ENCODE measurements around the gene KCNAB3.

The KCNAB3 gene

DNA sequence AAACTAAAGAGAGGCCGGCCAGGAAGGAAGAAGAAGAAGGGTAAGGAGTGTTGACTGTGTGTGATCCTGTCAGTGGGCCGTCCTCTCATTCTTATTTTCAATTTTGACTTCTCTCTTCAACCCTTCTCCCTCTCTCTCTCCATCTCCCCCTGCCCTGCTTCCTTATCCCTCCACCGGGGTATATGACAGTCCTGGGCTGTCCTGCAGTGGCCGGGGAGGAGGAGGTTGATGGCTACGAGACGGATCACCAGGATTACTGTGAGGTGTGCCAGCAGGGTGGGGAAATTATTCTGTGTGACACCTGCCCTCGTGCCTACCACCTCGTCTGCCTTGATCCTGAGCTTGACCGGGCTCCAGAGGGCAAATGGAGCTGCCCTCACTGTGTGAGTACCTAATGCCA is 35.4 kb downstream of the KCNAB3 start:
- DNase-seq = no peak

GRCh38 chr17:7893187-7893880 is 36.3 kb downstream of the KCNAB3 start:
- DNase-seq = no peak

- DNase-seq = peak; percentile 25
Observed at GRCh38 chr17:7889166-7889955, 40.3 kb downstream of the KCNAB3 start.

DNA sequence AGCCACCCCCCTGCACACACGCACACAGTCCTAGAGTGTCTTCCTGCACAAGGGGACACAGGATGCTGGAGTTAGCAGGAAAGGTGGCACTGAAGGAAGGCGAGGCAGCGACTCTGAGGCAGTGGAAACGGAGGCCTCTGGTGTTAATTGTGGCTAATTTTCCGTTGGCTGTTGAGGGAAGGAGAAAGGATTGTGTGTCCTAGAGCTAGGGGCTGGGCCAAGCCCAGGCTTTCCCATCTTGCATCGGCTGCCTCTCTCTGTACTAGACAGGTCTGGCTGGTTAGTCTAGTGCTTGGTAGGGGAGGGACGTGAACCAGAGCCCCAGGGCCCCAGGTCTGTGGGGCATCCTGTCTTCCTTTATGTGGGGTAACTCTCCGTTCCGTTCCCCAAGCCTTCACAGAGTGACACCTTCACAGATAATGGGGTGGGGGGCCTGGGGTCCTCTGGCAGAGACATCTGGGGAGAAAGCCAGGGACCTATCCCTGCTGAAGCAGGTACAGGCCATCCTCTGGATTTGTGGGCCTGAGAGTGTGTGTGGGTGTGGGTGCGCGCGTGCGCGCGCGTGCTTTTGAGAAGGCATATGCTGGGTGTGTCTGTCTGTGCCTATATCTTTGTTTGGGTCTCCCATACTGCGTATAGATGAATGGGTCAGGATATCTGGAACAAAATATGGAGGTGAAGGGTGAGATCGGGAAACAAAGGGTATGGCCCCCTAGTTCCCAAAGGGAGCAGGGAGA is 41.3 kb downstream of the KCNAB3 start, which contains the start of gene CHD3:
Gene CHD3 (plus strand): TSS at position 606 of the 737 bp plus-strand sequence. CDS start 212 bp downstream, outside the sequence.
- peak; percentile 68 for DNase-seq

GRCh38 chr17:7887482-7888183 is 42.0 kb downstream of the KCNAB3 start:
- DNase-seq = peak; percentile 92

GRCh38 chr17:7887038-7887481 is 42.6 kb downstream of the KCNAB3 start:
- DNase-seq = no peak

DNA sequence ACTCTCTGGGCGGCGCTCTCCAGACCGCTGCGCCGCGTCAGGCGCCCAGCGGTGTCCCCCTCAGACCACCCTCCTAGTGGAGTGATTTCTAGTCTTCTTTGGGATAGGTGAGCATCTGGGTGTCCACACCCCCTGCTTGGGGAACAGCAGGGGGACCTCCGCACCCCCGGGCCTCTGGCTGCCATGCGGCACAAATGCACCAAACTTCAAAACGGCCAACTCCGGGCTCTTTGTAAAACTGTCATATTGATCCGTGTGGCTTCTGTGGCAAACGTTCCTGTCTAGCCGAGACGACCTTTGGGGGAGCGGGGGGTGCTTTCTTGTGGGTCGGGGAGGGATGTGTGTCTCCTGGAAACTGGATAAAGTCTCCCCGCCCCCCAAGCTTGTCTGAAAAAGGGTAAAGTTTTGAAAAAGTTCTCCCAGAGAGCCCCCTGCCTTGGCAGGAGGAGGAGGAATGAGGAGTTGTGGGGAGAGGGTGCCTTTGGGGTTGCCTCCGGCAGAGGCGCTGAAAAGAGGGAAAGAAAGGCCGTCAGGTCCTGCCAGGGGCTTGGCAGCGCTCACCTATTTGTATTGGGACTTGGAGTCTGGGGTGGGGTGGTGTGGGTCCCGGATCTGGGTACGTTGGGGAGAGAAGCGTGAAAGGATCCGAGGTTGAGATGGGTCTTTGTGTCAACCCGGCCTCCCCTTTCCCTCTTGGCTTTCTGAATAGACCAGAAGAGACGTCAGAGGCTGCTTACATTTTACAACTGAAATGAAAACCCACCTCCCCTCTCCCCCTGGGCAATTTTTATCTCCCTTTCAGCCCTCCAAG is 43.2 kb downstream of the KCNAB3 start:
- DNase-seq = peak; percentile 49

DNA sequence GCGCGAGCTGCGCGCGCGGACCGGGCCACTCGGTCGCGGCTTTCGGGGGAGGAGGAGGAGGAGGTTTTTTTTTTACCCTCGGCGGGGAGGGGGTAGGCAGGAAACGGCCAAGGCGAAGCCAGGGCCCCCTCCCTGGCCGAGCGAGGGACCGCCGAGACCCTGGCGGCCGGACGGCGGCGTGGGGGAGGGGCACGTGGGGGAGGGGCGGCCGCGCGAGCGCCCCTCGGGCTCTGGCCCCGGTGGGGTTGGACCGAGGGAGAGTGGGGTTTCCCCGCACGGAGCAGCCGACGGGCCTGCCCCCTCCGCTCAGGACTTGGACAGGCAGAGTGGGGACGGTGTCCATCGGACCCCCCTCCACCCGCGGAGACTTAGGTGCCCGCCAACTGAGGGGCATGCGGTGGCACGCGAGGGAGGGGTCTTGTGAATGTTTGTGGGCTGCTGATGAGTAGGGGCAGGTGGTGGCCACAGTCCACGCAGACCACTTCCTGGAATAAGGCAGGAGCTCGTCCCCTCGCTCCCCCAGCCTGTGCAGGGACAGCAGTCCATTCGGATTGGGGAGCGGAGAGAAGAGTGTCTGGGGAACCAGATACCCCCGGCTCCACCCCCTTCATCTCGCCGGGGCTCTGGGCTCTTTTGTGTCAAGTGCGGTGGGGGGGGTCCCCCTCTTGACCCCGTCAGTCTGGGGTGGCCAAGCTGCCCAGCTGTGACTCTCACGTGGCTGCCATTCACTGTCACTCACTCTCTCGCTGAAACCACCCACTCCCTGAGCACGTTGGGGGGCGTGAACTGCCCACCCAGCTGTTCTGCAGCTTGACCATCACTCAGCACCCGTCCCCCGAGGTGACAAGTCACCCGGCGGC is 44.1 kb downstream of the KCNAB3 start:
- peak; percentile 61 for DNase-seq

GRCh38 chr17:7884581-7885366 is 44.9 kb downstream of the KCNAB3 start:
- peak; percentile 34 for DNase-seq

GRCh38 chr17:7883781-7884386 is 45.8 kb downstream of the KCNAB3 start:
- DNase-seq = peak; percentile 30

- DNase-seq = no peak
Observed at GRCh38 chr17:7882629-7883028, 47.0 kb downstream of the KCNAB3 start.

GRCh38 chr17:7882068-7882467 is 47.6 kb downstream of the KCNAB3 start:
- no peak for DNase-seq

DNA sequence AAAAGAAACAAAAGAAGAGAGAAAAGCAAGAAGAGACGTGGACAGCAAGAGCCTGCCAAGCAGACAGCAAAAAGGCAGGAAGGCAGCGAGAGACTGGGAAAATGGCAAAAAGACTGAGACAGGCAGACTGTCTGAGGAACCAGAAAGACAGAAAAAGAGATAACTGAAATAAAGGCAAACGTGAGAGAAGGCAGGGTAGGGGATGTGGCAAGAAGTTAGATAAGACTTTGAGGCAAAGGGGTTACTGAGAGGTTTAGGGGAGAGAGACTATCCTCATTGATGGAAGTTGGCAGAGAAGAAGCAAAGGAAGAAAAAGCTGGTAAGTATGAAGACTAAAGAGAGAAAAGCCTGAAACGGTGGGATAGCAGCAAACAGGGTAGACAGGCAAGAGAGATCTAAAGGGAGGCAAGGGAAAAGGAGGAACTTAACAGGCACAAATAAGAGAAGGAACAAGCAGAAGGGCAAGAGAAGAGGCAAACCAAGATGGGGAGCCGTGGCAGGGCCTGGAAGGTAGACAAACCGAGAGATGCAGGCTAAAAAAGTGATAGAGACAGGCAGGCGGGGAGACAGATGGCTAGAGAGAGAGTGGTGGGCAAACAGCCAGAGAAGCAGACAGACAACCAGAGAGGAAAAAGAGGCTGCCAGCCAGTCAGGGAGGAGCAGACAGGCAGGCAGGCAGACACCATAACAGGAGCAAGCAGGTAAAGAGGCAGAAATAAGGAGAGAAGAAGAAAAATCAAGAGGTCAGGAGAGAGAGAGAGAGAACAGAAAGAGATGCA is 48.2 kb downstream of the KCNAB3 start:
- no peak for DNase-seq

GRCh38 chr17:7880076-7880868 is 49.4 kb downstream of the KCNAB3 start:
- no peak for DNase-seq

DNA sequence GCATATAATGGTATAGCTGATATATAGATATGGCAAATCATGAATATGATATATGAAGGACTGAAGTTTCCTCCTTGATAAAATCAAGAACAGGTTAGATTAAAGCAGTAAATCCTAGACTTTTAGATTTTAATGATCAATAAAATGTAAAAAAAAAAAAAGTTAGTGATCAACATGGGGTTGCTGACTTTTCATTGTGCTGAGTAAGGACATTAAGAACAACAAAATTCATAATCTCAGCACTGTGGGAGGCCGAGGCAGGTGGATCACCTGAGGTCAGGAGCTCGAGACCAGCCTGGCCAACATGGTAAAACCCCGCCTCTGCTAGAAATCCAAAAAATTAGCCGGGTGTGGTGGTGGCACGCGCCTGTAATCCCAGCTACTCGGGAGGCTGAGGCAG is 51.4 kb downstream of the KCNAB3 start:
- DNase-seq = no peak

GRCh38 chr17:7875804-7876370 is 53.8 kb downstream of the KCNAB3 start:
- DNase-seq = no peak

- DNase-seq = no peak
Observed at GRCh38 chr17:7873051-7873450, 56.6 kb downstream of the KCNAB3 start.
